GM20000 (cell line): ENCODE measurements around the gene EFCAB13.

Source experiments
- DNase-seq: peaks from one replicate; pipeline ENCODE4 v3.0.0; 2012; ENCODE audit warnings: low spot score
- CTCF ChIP-seq: IDR thresholded peaks from 2 replicates; pipeline ENCODE4 v1.5.1; 2012; ENCODE audit warnings: mild to moderate bottlenecking, control low read depth; ENCODE audit errors: extremely low read depth, missing control alignments

Gene EFCAB13

GRCh38 chr17:47318197-47318918, 5.4 kb upstream of the EFCAB13 start:
- DNase-seq, result no peak
- TF ChIP-seq CTCF, result no peak

DNA sequence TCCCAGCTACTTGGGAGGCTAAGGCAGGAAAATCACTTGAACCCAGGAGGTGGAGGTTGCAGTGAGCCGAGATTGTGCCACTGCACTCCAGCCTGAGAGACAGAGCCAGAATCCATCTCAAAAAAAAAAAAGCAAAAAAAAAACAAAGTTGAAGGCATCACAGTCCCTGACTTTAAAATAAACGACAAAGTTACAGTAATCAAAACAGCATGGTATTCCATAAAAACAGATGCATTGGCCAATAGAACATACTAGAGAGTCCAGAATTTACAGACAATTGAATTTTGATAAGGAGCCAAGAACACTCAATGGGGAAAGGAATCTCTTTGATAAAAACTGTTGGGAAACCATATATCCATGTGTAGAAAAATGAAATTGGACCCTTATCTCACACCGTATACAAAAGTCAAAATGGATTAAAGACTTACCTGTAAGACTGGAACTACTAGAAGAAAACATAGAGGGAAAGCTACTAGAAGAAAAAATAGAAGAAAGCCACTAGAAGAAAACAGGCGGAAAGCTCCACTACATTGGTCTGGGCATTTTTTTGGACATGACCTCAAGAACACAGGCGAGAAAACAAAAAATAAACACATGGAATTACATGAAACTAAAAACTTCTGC, 2.8 kb upstream of the EFCAB13 start:
- DNase-seq, result no peak
- no peak for TF ChIP-seq CTCF

DNA sequence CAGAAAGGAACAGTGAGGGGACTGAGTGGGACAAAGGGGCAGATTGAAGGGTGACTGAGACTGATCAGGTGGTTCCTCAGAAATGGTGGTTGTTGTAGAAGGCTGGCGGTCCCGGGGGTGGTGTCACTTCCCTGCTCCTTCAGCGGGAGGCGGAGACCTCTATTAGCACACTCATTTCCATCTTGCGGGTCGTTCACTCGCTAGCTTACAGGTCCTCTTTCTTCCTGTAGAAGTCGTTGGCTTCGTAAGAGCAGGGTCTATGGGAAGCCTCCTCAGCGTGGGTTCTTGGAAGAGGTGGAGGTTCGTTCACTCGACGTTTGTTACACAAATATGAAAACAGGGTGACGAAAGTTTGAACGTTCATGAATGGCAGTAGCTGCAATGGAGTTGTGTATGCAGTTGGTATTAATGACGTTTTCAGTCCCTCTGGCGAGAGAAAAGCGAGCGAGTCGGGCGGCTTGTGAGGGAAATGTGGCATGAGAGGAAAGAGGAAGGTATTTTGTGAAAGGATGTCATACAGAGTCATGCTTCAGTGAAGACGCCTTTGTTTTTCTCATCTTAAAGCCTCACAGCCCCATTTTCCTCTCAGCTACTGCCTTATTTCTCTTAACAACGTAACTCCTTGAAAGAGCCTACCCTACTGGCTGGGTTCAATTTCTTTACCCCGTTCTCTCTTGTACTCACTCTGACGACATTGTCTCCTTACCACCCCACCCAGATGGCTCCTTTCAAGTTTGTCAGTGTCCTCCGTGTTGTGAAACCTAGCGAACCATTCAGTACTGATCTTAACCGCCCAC, 667 bp downstream of the EFCAB13 start:
- peak; percentile 62 for DNase-seq
- no peak for TF ChIP-seq CTCF

DNA sequence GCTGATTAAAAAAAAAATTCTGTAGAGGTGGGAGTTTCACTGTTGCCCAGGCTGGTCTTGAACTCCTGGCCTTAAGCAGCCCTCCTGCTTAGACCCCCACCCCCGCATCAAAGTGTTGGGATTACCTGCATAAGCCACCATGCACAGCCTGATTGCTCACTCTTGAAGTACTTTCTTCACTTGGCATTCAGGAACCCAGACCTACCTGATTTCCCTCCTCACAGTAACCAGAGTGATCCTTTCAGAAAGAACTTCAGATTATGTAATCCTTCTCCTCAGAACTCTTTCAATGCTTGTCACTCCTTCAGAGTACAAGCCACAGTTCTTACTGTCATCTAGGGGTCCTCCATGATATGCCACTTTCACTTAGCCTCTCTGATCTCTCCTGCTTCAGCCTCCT, 1.4 kb downstream of the EFCAB13 start:
- DNase-seq, result no peak
- no peak for TF ChIP-seq CTCF

DNA sequence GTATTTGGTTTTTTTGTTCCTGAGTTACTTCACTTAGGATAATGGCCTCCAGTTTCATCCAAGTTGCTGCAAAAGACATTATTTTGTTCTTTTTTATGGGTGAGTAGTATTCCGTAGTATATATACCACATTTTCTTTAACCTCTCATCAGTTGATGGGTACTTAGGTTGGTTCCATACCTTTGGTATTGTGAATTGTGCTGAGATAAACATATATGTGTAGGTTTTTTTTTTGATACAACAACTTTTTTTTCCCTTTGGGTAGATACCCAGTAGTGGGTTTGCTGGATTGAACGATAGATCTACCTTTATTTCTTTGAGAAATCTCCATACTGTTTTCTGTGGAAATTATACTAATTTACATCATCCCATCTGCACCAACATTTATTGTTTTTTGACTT, 6.8 kb downstream of the EFCAB13 start:
- DNase-seq, result no peak
- no peak for TF ChIP-seq CTCF

DNA sequence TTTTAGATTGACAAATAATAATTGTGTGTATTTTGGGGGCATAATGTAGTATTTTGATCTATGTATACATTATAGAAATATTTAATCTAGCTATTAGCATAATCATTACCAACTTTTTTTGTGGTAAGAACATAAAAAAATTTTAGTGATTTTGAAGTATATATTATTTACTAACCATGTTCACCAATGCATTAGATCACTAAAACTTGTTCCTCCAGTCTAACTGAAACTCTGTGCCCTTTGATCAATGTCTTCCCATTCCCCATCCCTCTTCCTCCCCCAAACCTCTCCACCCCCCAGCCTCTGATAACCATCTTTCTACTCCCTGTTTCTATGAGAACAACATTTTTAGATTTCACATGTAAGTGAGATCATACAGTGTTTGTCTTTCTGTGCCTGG, 8.5 kb downstream of the EFCAB13 start:
- DNase-seq, result no peak
- TF ChIP-seq CTCF, result no peak
